Upper lobe of left lung (tissue), 6 donors: ENCODE data around the gene XXYLT1. TPM values are rescaled to one million over a fixed set of nuclear protein-coding genes. Genes with fewer than 3 reads are reported as not detected.
A peak's percentile ranks its signal among the peaks of the same experiment; 100 is the strongest.
"Not testable (repeated sequence)": the region's sequence is repeated elsewhere in the genome, so short reads cannot be mapped to it uniquely, and the experiment has no call there.

Experiments
- ATAC-seq, 2 donors: fragments of 200-7000 bp; cut with Tn5 transposase; one replicate each; pipeline ENCODE4 v1.9.1; 2022; ENCODE audit warnings: mild to moderate bottlenecking in 2 of 2, moderate library complexity in 2 of 2; ENCODE audit not compliant: low FRiP score in 2 of 2
- DNase-seq, 2 donors: peaks; one replicate each; pipeline ENCODE4 v3.0.0-alpha.2; 2019 to 2020
- H3K27ac ChIP-seq, 4 donors: fragments of 200-600 bp; sonication (generic); one replicate each; pipeline ENCODE4 v1.5.1; 2016 to 2019
- H3K27me3 ChIP-seq, 4 donors: fragments of 200-600 bp; sonication (generic); one replicate each; pipeline ENCODE4 v1.5.1; 2017 to 2019
- H3K36me3 ChIP-seq, 4 donors: fragments of 200-600 bp; sonication (generic); one replicate each; pipeline ENCODE4 v1.5.1; 2016 to 2019
- H3K4me1 ChIP-seq, 4 donors: fragments of 200-600 bp; sonication (generic); one replicate each; pipeline ENCODE4 v1.5.1; 2018 to 2019
- H3K4me3 ChIP-seq, 4 donors: fragments of 200-600 bp; sonication (generic); one replicate each; pipeline ENCODE4 v1.5.1; 2017 to 2019; ENCODE audit warnings: mild to moderate bottlenecking in 2 of 4, moderate library complexity in 1 of 4
- H3K9me3 ChIP-seq, 4 donors: fragments of 200-600 bp; sonication (generic); one replicate each; pipeline ENCODE4 v1.5.1; 2018 to 2019
- CTCF ChIP-seq, 6 experiments: fragments of 450-650 bp in 4 of 6; fragments of 200-600 bp in 2 of 6; sonication (generic) in 2 of 6; IDR thresholded peaks; one replicate each; pipeline ENCODE4 v1.5.1; 2016 to 2019; ENCODE audit warnings: antibody characterized with exemption in 6 of 6
- EP300 ChIP-seq, 4 donors: sonication (generic); formaldehyde crosslinking; IDR thresholded peaks; one replicate each; pipeline ENCODE4 v1.5.1; 2017; ENCODE audit warnings: antibody characterized with exemption in 4 of 4, control low read depth in 2 of 4
- POLR2A ChIP-seq, 4 donors: fragments of 450-650 bp; IDR thresholded peaks; one replicate each; pipeline ENCODE4 v1.5.1; 2016 to 2017; ENCODE audit warnings: antibody characterized with exemption in 4 of 4, mild to moderate bottlenecking in 2 of 4
- POLR2AphosphoS5 ChIP-seq, 2 donors: sonication (generic); formaldehyde crosslinking; IDR thresholded peaks; one replicate each; pipeline ENCODE4 v1.5.1; 2017; ENCODE audit warnings: antibody characterized with exemption in 2 of 2
- WGBS, 2 donors: methylation state at CpG; one replicate each; pipeline ENCODE4 v1.1.5; 2017 to 2018; 5-methylcytosine and 5-hydroxymethylcytosine counted together
- total RNA-seq, 6 donors: library from RNA; depleted of rRNA in 4 of 6; stranded (reverse); fragments of >200 nt in 4 of 6; gene quantifications; one replicate each; pipeline versions ENCODE4 v1.1.0 to v1.2.1, GENCODE V29; 2016 to 2021
- donor health status: DM: no; HTN: no; CAD: no; lungs with moderate emphysema.
- donor health status: DM: no; HTN: yes; CAD: no; lungs with severe emphysema.

The XXYLT1 gene
- total RNA-seq, 6 donors from 2014 or later: 6.3 to 9.6 (median 8.6) TPM

- H3K27me3 ChIP-seq: no peaks in the 10 kb centered on the region
- WGBS, 2 donors: 68 to 78% methylated on average over 1 of the region's 1 CpG
- DNase-seq: no peak
- peaks cover 11 to 29% (median 25%) of the 10 kb centered on the region in 4 donors for H3K4me1 ChIP-seq
- no peak overlapping the region for H3K27ac ChIP-seq
- TF ChIP-seq POLR2A (IDR thresholded peaks at IDR 0.05) (no peak), EP300 (IDR thresholded peaks at IDR 0.05) (no peak), CTCF (IDR thresholded peaks at IDR 0.05) (no peak), POLR2AphosphoS5 (IDR thresholded peaks at IDR 0.05) (no peak)
- no peak for ATAC-seq
- no peaks in the 10 kb centered on the region for H3K36me3 ChIP-seq
- H3K9me3 ChIP-seq: peaks cover 0 to 5% (median 1%) of the 10 kb centered on the region in 4 donors
- no peak overlapping the region for H3K4me3 ChIP-seq
Measured at GRCh38 chr3:195189821-195190220, 81.1 kb downstream of the XXYLT1 start.

- peaks cover 11 to 31% (median 24%) of the 10 kb centered on the region in 4 donors for H3K4me1 ChIP-seq
- TF ChIP-seq POLR2AphosphoS5 (IDR thresholded peaks at IDR 0.05) (no peak), CTCF (IDR thresholded peaks at IDR 0.05) (peak in 1 of 6 experiments; percentile 10)
- H3K27ac ChIP-seq: no peak overlapping the region
- DNase-seq: no peak
- no peaks in the 10 kb centered on the region for H3K27me3 ChIP-seq
- no peak overlapping the region for H3K4me3 ChIP-seq
- 82 to 85% methylated on average over 3 of the region's 3 CpGs for WGBS, 2 donors
- peaks cover 0 to 5% (median 1%) of the 10 kb centered on the region in 4 donors for H3K9me3 ChIP-seq
- H3K36me3 ChIP-seq: no peaks in the 10 kb centered on the region
- ATAC-seq: no peak
Measured at GRCh38 chr3:195188426-195188927, 82.5 kb downstream of the XXYLT1 start.

GRCh38 chr3:195187609-195188425 lies 83.1 kb downstream of the XXYLT1 start:
- H3K27me3 ChIP-seq: no peaks in the 10 kb centered on the region
- no peak for TF ChIP-seq POLR2AphosphoS5 (IDR thresholded peaks at IDR 0.05)
- no peak for TF ChIP-seq POLR2A (IDR thresholded peaks at IDR 0.05)
- no peak for TF ChIP-seq CTCF (IDR thresholded peaks at IDR 0.05)
- no peak for TF ChIP-seq EP300 (IDR thresholded peaks at IDR 0.05)
- H3K4me3 ChIP-seq: no peak overlapping the region
- 52 to 54% methylated on average over 5 of the region's 5 CpGs for WGBS, 2 donors
- H3K36me3 ChIP-seq: no peaks in the 10 kb centered on the region
- ATAC-seq: no peak
- DNase-seq: no peak
- peaks cover 15 to 34% (median 24%) of the 10 kb centered on the region in 4 donors for H3K4me1 ChIP-seq
- peak overlapping the region in 1 of 4 donors; percentile 14 for H3K27ac ChIP-seq
- H3K9me3 ChIP-seq: peaks cover 0 to 5% (median 1%) of the 10 kb centered on the region in 4 donors

- not testable (repeated sequence) for H3K9me3 ChIP-seq, H3K27ac ChIP-seq, H3K27me3 ChIP-seq, H3K4me3 ChIP-seq, ATAC-seq, H3K36me3 ChIP-seq
- peaks cover 26 to 46% (median 30%) of the 10 kb centered on the region in 4 donors for H3K4me1 ChIP-seq
- WGBS, 2 donors: 91% methylated on average over 6 of the region's 6 CpGs
- peak in 1 of 2 donors; percentile 36 for DNase-seq
Measured at GRCh38 chr3:195186710-195187047, 84.3 kb downstream of the XXYLT1 start.

GRCh38 chr3:195186041-195186709 lies 84.8 kb downstream of the XXYLT1 start:
- Histone ChIP-seq H3K4me1 (peaks cover 30 to 51% (median 31%) of the 10 kb centered on the region in 4 donors), H3K9me3 (peaks cover 0 to 3% (median 0%) of the 10 kb centered on the region in 4 donors), H3K36me3 (no peaks in the 10 kb centered on the region), H3K27me3 (no peaks in the 10 kb centered on the region), H3K4me3 (no peak overlapping the region), H3K27ac (peak overlapping the region in 2 of 4 donors; percentile 17 to 69)
- 84 to 86% methylated on average over 9 of the region's 9 CpGs for WGBS, 2 donors
- ATAC-seq (no peak), DNase-seq (no peak)
- TF ChIP-seq EP300 (IDR thresholded peaks at IDR 0.05) (no peak), POLR2A (IDR thresholded peaks at IDR 0.05) (no peak), POLR2AphosphoS5 (IDR thresholded peaks at IDR 0.05) (no peak), CTCF (IDR thresholded peaks at IDR 0.05) (no peak)
